Measurements from ENCODE around the gene TOMM34.

DNA sequence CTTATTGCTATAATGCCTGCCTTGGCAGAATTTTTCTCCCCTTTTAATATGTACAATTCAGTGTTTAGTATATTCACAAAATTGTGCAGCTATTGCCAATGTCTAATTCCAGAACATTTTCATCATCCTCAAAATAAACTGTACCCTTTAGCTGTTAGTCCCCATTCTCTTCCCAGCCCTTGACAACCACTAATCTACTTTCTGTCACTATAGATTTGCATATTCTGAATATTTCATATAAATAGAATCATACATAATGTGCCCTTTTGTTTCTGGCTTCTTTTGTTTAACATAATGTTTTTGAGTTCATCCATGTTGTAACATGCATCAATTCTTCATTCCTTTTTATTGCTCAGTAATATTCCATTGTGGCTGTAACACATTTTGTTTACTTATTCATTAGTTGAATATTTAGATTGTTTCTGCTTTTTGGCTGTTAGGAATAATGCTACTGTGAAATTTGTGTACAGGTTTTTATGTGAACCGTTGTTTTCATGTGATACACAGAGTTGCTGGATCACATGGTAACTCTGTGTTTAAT lies 28.5 kb upstream of the TOMM34 start:
- TF ChIP-seq, protein P1, sequence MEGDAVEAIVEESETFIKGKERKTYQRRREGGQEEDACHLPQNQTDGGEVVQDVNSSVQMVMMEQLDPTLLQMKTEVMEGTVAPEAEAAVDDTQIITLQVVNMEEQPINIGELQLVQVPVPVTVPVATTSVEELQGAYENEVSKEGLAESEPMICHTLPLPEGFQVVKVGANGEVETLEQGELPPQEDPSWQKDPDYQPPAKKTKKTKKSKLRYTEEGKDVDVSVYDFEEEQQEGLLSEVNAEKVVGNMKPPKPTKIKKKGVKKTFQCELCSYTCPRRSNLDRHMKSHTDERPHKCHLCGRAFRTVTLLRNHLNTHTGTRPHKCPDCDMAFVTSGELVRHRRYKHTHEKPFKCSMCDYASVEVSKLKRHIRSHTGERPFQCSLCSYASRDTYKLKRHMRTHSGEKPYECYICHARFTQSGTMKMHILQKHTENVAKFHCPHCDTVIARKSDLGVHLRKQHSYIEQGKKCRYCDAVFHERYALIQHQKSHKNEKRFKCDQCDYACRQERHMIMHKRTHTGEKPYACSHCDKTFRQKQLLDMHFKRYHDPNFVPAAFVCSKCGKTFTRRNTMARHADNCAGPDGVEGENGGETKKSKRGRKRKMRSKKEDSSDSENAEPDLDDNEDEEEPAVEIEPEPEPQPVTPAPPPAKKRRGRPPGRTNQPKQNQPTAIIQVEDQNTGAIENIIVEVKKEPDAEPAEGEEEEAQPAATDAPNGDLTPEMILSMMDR (IDR thresholded peaks at IDR 0.05) = no peak
- TF ChIP-seq POLR2A (IDR thresholded peaks at IDR 0.05) = no peak

Measured in uterus (tissue), 2 donors.